GM19351 (cell line): ENCODE data around the gene TRIM72.
A peak's percentile ranks its signal among the peaks of the same experiment; 100 is the strongest.
"Not testable (repeated sequence)": the region's sequence is repeated elsewhere in the genome, so short reads cannot be mapped to it uniquely, and the experiment has no call there.

ENCODE experiments used
- ATAC-seq: cut with Tn5 transposase; IDR thresholded peaks from one replicate; pipeline ENCODE4 v1.9.1; 2021; ENCODE audit warnings: mild to moderate bottlenecking, moderate library complexity; ENCODE audit not compliant: unreplicated experiment

TRIM72 gene, protein sequence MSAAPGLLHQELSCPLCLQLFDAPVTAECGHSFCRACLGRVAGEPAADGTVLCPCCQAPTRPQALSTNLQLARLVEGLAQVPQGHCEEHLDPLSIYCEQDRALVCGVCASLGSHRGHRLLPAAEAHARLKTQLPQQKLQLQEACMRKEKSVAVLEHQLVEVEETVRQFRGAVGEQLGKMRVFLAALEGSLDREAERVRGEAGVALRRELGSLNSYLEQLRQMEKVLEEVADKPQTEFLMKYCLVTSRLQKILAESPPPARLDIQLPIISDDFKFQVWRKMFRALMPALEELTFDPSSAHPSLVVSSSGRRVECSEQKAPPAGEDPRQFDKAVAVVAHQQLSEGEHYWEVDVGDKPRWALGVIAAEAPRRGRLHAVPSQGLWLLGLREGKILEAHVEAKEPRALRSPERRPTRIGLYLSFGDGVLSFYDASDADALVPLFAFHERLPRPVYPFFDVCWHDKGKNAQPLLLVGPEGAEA

DNA sequence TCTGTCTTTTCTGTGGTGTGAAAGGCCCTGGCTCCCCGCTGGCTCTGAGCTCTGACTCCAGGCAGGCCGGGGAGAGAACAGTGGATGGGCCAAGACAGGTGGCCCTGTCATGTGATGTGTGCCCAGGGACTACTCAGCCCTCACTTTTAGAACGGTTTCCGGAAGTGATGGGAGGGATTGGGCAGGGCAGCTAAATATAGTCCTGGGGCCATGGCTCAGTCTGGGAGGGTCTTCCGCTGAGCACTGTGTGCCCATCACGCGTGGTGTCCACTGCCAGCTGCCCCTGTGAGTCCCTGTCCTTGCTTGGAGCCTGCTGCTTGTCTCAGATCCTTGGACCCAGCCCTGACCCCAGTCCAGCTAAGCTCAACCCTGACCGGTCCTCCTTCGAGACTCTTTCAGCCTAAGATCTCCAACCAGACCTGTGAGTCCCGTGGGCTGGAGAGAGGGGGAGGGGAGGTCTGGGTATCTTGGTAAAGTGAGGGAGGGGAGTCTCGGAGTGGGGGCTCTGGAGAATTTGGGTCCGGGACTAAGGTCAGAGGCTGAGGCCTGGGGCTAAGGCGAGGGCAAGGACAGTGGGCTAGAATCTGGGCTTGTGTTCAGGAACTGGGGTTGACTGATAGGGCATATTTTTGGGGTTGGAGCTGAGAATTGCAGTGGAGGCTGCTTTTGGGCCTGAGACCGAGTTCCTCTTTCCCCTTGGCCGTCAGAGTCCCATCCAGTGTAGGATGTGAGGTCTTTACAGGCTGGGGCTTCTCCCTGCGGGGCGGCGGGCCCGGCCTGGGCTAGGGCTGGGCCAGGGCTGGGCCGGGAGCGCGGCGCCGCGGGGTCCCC, at the start of gene TRIM72:
TSS of gene TRIM72 (plus strand) at position 243 of the 831 bp plus-strand sequence. CDS start 620 bp downstream, outside the sequence.
- ATAC-seq: no peak

DNA sequence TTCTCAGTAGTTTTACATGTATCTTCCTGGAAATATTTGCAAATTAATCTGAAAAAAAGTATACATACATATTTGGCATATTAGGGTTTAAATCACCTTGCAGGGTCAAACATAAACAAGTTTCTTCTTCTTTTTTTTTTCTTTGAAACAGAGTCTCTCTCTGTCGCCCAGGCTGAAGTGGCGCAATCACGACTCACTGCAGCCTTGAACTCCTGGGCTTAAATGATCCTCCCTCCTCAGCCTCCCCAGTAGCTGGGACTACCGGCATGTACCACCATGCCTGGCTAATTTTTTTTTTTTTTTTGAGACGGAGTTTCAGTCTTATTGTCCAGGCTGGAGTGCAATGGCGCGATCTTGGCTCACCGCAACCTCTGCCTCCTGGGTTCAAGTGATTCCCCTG, 46.6 kb upstream of the TRIM72 start:
- no peak for ATAC-seq

DNA sequence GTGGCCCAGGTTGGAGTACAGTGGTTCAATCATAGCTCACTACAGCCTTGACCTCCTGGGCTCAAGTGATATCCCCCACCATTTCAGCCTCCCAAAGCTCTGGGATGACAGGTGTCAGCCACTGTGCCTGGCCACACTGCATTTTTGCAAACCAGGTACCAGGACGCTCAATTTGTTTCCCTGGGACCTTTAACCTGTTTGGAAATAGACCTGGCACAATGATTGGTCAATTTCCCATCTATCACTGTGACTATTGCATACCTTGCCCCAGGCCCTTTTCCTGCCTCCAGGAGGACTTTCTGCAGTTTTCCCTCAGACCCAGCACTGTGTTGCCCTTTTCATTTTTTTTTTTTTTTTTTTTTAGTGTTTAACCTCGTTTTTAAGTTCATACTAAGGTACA, 45.1 kb upstream of the TRIM72 start:
- no peak for ATAC-seq

DNA sequence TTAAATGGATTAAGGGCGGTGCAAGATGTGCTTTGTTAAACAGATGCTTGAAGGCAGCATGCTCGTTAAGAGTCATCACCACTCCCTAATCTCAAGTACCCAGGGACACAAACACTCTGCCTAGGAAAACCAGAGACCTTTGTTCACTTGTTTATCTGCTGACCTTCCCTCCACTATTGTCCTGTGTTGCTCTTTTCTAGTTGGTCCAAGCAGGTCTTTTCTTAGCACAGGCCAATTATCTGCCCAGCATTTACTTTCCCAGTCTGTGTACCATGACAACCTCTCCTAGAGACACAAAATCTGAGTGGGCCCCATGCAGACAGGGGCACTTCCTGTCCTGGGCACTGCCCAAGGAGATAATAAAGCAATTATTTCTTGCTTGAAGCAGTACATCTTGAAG, 43.9 kb upstream of the TRIM72 start:
- ATAC-seq: not testable (repeated sequence)

DNA sequence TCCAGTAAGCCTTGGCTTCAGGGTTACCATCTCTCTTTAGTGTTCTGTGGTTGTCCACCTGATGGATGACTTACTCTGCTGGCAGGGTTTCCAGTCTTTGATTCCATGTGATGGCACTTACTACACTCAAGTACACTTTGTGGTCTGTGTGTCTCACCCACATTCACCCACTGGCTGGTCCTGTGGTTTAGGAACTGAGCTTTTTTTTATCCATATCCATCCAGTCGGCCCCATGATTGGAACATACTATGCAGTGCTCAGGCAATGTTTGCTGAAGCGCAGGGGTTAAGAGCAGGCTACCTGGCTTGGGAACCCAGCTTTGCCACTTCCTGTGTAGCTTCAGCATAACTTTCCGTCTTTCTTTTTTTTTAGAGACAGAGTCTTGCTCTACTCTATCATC, 36.8 kb upstream of the TRIM72 start:
- no peak for ATAC-seq

DNA sequence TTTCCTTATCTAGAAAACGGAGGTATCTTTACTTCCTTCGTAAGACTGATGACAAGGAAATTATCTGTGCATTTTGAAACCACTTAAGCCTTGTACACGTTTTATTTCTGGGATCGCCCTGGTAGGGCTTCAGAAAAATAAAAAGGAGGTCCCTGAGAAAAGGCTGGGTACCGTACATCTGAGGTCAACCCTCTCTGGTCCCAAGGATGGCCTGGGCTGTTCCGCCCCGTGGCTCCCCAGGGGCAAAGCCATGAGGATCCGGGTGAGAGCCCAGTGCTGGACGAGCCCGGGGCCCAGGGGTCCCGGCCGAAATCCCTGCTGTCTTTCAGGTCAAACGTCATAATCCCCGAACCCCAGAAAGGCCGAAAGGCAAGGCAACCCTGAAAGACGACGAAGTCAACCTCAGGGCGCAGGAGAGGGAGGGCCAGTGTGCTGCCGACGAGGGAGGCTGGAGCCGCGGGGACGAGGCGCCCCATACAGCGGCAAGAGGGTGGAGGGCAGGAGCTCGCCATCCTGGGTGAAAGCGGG, 34.6 kb upstream of the TRIM72 start:
- ATAC-seq: peak; percentile 4

DNA sequence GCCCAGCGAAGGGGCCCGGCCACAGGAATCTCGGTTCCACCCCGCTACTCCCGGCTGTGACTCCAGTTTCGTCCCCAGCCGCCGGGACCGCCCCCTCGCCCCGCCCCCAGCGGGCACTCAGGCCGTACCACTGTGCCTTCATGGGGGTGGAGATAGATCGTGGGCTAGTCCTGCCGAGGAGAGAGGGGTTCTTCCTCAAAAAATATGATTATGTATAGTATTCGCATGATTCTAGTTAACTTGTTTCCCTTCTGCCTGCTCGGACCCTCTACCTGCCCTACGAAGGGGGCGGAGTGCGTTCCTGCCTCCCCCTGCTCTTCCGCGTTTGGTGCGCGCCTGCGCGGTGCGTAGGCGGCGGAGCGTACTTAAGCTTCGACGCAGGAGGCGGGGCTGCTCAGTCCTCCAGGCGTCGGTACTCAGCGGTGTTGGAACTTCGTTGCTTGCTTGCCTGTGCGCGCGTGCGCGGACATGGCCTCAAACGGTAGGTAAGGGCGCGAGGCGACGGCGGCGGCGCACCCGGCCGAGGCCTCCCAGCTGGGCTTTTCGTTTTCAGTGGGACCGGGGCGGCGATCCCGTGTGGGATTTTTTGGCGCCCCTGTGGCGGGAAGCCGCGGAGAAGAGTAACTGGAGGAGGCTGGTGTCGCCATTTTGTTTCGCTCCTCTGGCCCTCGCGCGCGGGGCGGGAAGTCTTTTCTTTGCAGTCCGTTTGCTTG, 34.0 kb upstream of the TRIM72 start, which contains the start of gene FUS:
TSS of gene FUS (plus strand) at position 393 of the 713 bp plus-strand sequence. CDS start at position 469, 76 bp downstream.
- peak; percentile 43 for ATAC-seq

DNA sequence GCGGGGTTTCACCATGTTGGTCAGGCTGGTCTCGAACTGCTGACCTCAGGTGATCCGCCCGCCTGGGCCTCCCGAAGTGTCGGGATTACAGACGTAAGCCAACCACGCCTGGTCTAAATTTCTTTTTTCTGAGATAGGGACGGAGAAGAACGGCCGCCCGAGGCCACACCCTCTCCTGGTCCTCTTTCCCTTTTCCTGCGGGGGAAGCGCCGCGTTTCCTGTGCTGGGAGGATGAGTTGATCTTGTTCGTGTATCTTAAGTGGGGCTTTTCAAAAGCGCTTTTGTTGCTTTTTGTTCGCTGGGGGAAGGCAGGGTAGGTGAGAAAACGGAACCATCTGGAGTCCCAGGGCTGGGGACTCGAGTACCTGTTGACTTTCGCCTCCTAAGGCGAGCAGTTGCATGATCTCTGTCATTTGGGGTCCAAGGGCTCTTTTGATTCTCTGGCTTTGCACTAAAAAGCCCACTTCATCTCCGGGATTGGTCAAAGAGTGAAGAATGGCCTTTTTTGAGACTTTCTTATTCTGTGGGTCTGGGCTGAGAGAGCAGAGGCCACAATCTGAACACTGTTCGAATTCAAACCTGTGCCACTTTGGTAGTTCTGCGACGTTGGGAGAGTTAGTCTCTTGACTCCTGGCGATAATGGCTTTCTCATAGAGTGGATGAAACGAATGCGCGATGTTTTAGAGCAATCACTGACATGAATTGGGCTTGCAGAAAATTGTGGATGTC, 32.7 kb upstream of the TRIM72 start:
- ATAC-seq: no peak

DNA sequence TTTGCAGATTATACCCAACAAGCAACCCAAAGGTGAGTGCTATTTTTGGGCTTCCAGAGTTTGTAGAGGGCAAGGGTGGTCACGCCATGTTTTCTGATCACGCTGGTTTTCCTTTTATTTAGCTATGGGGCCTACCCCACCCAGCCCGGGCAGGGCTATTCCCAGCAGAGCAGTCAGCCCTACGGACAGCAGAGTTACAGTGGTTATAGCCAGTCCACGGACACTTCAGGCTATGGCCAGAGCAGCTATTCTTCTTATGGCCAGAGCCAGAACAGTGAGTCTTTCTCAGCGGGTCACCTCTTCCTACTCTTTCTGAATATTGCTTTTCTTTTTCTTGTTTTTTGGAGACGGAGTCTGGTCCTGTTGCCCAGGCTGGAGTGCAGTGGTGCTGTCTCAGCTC, 31.5 kb upstream of the TRIM72 start:
- ATAC-seq: no peak

DNA sequence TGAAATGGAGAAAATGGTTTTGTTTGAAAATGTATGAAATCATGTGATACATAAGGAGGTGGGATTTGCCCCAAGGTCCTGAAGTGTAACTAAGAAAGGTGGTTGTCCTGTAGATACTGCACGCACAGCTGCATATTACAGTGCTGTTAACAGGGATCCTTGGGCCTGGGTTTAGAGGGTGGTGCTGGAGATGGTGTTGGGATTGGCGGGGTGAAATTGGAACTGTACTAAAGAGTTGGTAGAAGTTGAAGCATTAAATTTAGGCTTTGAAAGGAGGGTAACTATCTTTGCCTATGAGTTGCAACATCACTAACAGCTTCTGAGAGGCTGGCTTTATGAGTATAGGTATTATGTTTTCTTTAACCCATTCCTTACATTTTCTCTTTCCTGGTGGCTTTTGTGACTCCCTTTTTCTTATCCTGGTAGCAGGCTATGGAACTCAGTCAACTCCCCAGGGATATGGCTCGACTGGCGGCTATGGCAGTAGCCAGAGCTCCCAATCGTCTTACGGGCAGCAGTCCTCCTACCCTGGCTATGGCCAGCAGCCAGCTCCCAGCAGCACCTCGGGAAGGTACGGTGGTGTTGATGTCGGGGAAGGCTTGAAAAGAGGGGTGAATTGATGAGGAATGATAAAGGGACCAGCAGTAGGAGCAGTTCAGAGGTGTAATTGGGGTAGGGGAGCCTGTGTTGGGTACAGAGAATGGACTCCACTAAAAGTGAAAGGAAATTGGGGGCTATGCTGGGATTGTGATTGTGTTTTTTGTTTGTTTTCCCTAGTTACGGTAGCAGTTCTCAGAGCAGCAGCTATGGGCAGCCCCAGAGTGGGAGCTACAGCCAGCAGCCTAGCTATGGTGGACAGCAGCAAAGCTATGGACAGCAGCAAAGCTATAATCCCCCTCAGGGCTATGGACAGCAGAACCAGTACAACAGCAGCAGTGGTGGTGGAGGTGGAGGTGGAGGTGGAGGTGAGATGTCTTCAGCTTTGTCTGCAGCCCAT, 30.2 kb upstream of the TRIM72 start:
- ATAC-seq: no peak

DNA sequence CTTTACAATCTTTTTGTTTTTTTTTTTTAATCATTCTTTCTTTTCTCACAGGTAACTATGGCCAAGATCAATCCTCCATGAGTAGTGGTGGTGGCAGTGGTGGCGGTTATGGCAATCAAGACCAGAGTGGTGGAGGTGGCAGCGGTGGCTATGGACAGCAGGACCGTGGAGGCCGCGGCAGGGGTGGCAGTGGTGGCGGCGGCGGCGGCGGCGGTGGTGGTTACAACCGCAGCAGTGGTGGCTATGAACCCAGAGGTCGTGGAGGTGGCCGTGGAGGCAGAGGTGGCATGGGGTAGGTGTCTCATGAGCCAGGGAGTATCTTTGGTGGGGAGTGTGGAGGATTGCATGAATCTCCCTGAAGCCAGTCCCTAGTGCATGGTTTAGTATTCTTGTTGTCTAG, 29.0 kb upstream of the TRIM72 start:
- ATAC-seq: no peak

DNA sequence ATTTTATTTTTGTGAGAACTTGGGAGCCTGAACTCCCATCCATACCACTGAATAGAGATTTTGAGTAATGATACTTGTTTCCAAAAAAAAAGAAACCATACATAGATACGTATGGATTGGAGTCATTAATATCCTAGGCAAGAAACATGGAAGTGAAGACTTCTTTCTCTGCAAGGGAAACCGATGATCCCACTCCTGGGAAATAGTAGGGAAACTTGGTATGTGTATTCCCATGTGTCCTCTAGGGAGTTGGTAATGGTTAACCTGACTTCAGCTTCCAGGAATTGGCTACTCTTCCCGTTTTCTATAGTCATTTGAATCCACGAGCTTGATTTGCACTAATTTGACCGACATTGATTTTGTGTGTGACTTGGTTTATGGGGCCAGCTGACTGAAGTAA, 28.6 kb upstream of the TRIM72 start:
- no peak for ATAC-seq

DNA sequence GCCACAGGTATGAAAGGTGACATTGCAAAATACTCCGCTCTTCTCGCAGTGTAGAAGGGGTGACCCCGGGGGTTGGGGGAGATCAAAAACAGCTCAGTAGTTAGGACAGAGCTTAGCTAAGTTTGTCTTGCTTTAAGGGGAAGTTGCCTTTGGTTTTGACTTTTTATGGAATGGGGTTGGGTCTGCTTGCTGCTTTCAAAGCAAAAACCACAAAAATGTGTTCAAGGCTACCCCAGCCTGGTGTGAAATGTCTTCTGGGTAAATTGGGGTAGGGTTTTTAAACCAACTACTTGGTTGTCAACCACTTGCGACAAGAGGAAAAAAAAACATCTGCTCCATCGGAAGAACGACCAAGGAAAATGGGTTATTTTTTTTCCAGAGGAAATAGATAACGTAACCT, 27.7 kb upstream of the TRIM72 start:
- no peak for ATAC-seq

DNA sequence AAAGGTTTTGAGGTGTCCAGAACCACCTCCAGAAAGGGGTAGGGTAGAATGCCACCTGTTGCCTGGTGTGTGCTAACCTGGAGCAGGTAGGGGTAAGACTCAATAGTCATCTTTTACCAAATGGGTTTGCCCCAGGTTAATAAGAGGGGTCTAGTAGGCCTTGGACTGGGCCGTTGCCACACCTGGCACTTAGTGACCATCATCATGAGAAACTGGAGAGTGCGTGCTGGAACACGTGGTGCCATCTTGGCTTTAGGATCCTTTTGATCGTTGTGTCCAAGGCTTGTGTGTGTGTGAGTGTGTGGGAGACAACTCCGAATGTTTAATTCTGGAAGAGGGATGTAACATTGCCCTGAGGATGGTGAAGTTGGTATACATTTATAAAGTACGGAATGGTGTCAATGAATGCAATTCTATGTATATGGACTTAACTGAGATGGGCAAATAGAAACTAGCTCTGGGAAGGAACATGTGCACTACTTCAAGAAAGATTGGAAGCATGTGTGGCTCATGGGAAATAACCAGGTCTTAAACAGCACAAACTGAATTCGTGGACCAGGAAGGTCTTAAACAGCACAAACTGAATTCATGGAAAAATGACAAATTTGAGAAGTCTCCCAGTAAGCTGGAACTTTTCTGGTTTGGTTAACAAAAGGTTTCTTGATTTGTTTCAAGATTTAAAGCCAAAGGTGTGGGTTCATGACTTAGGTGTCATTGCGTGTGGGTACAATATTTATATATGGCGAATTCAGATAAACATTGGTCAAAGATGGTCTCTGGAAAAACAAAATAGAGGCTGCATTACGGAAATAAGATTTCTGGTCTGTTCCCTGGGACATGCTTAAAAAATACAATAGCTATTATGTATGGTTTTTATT, 26.8 kb upstream of the TRIM72 start:
- no peak for ATAC-seq

DNA sequence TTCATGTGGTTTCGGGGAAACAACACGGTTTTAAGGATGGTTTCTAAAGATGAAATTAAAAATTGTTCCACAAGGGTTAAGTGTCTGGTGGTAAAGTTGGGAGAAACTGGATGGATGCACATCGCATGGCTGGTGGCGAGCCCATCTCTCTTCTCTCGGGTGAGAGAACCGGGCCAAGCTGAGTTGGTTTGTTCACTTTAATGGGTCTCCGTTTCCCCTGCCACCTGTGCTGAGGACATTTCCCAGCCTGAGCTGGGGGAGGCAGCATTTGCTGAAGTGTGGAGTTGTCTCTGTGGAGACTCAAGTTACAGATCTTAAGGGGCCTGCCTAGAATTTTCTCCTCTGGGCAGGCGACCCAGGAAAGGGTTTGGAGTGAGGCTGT, 26.1 kb upstream of the TRIM72 start:
- no peak for ATAC-seq

DNA sequence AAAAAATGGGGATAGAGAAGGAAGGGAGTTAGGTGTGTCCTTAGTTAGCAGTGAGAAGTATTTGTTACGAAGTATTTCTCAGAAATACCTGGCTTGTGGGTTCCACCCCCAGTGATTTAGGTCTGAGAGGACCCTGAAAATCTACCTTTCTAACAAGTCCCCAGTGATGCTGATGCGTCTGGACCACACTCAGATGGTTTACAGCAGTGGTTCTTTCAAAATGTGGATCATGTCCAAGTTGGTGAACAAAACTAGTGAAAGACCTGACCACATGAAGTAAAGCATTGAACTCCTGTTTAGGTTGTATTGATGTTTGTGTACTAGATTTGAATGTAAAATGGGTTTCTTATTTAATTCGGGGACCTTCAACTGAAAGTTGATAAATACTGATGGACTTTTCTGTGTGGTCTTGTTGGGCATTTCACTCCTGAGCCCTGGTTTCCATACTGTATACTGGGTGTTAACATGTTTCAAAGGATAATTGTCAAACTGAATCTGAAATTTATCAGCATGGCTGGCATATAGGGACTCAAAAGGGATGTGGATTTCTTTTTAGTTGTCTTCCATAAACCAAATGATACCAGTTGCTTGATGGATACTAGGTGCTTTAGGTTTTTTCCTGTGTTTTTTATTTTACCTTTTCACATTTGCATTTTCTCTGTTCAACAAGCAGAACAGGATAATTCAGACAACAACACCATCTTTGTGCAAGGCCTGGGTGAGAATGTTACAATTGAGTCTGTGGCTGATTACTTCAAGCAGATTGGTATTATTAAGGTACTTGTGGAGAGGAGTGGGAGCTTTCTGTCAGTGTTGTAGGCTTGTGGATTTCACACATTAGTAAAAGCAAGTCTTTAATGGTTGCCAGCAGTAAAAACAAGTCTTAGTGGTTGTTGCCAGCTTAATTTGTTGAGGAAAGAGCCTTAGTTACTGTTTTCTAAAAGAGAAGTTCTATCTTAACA, 25.2 kb upstream of the TRIM72 start:
- ATAC-seq: no peak

DNA sequence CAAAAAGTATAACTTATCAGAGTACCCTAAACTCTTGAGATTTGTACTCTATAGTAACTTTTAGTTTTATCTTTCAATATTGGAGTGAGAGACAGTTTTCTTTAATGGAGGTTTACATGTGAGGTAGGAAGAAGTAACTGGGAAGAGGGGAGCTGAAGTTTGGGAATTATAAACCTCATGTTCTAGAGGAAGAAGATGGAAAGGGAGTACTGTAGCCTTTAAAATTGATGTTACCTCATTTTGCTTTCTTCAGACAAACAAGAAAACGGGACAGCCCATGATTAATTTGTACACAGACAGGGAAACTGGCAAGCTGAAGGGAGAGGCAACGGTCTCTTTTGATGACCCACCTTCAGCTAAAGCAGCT, 24.5 kb upstream of the TRIM72 start:
- ATAC-seq: no peak
